SHP77 (cell line): Measurements from ENCODE around the gene ST8SIA2.
"Not testable (repeated sequence)": the region's sequence is repeated elsewhere in the genome, so short reads cannot be mapped to it uniquely, and the experiment has no call there.

Experiments used
- DNase-seq, 2 experiments: peaks; one replicate each; lab custom pipeline; 2025; lab: John Stamatoyannopoulos, UW

Gene ST8SIA2

DNA sequence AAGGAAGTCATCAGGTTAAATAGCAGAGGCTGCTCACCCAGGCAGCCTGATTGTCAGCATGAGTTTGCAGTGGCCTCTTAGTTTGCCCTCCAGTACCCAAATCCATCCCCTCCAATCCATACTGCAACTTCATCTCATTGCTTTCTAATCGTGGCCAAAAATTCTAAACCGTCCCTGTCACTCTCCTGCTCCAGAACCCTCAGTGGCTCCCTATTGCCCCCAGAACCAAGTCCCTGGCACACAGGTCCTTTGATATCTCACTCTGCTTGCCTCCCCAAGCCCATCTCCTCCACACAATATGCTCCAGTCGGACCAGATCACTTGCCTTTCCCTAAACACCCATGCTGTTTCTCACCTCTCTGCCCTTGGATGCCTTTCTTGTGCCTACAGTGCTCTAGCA is 49.7 kb downstream of the ST8SIA2 start:
- DNase-seq, result no peak

- DNase-seq, result no peak
Observed at GRCh38 chr15:92444631-92445030, 51.0 kb downstream of the ST8SIA2 start.

GRCh38 chr15:92448370-92448769 is 54.7 kb downstream of the ST8SIA2 start:
- no peak for DNase-seq

- DNase-seq, result no peak
Observed at GRCh38 chr15:92449476-92449875, 55.8 kb downstream of the ST8SIA2 start.

- DNase-seq, result no peak
Observed at GRCh38 chr15:92451225-92451825, 57.6 kb downstream of the ST8SIA2 start.

DNA sequence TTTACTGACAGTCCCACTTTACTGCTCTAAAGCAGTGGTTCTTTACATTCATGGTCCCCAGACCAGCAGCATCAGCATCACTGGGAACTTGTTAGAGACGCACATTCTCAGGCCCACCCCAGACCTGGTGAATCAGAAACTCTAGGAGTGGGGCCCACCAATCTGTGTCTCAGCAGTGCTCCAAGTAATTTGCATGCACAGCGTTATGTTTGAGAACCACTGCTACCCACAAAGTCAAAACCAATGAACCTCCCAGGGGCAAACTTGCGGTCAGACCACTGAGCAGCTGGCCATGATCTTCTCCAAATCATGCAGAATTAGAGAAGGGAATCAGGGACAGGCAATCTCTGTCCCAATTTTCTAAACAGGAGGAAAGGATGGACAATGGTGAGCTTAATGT is 58.5 kb downstream of the ST8SIA2 start:
- no peak for DNase-seq

GRCh38 chr15:92453607-92454006 is 59.9 kb downstream of the ST8SIA2 start:
- DNase-seq, result no peak

- no peak for DNase-seq
Observed at GRCh38 chr15:92454555-92455105, 60.9 kb downstream of the ST8SIA2 start.

DNA sequence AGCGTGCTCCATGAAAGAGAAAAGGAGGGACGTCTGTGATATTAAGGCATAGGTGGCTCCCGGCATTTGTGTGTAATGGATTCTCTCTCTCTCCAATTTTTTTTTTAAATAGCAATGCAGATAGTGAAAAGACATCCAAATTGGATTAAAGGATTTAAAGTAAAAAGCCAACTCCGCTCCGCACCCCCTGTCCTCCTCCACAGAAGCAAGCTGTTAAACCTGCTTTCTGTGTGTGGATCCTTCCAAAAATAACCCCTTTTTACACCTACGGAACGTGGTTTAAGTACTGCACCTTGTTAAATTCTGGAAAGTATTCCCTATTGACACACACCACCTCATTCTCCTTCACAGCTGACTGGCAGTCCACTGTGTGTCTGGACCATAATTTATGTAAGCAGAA is 61.6 kb downstream of the ST8SIA2 start:
- no peak for DNase-seq

- no peak for DNase-seq
Observed at GRCh38 chr15:92457471-92458041, 63.9 kb downstream of the ST8SIA2 start.

- no peak for DNase-seq
Observed at GRCh38 chr15:92460023-92460422, 66.3 kb downstream of the ST8SIA2 start.

DNA sequence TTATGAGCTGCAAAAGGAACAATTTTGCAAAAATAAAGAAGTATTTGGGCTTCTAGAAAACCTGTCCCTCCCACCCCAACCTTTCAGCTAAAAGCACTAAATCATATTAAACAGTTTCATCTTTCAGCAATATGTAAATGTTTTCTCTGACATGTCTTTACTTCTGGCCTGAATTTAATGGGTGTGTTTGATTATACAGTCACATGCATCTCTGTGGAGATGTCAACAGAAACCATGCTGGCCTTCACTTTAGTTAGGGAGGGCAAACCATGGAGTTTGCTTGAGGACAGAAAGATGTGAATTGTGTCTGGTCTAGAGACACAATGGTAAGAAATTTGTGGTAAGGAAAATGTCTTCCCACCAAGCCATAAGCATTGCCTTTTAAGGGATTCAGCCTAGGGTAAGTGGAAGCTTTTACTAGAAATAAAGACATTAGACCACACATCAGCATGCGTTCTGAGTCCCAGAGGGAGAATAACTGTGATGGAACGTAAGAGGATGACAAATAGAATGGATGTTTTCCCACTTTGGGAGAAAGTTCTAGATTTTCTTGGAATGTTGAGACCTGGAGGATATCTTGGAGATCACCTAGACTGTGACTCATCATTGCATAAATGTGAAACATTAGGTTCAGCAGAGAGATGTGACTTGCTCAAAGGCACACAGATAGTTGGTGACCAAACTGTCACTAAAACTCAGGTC is 68.9 kb downstream of the ST8SIA2 start:
- DNase-seq, result no peak

- DNase-seq, result no peak
Observed at GRCh38 chr15:92463352-92463751, 69.7 kb downstream of the ST8SIA2 start.

DNA sequence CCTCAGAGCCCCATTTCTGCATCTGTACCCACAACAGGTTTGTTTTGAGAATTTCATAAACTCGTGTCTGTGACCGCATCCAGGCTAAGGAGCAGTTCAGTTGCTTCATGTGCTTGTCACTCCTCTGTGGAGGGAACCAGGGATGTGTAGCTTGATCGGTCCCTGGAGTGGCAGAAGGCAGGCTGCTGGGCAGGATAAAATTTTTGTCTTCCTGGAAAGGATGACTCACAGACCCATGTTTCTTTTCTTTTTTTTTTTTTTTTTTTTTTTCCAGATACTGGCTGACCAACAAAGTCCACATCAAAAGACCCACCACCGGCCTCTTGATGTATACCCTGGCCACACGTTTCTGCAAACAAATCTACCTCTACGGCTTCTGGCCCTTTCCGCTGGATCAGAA is 70.1 kb downstream of the ST8SIA2 start:
- DNase-seq, result no peak

GRCh38 chr15:92466834-92467233 is 73.2 kb downstream of the ST8SIA2 start:
- DNase-seq, result no peak

- no peak for DNase-seq
Observed at GRCh38 chr15:92467245-92467644, 73.6 kb downstream of the ST8SIA2 start.

DNA sequence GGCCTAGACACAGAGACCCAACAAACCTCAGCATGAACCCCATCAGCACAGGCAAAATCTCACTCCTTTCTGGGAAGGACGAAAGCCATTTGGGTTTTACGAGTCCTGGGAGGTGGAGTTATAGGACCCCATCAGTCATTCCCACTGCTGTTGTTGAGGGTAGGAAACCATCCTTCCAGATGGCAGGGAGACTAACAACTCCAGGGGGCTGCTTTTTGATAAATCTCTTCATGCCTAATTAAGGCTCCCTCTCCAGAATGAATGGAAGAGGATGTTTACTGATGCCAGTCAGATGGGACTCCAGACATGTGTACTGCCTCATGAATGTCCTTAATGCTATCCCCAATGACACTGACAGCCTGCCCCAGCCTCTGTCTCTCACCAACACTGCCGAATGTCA is 75.3 kb downstream of the ST8SIA2 start:
- no peak for DNase-seq

DNA sequence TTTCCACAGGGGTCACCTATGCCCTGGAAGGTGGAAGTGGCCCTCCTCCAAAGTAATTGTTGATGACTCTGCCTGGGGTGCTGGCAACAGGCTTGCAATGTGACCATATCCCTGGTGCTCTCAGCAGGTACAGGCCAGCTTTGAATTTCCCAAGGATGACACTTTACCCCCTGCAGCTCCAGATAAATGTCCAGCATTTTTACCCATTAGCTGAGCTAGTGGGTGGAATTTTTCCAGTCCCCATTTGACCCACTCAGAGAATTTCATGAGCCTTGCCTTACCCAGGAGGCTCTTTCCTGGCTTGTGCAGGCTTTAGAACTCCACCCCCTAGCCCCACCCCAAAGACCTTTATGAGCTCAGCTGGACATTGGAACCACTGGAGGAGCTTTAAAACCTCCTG is 77.6 kb downstream of the ST8SIA2 start:
- no peak for DNase-seq

DNA sequence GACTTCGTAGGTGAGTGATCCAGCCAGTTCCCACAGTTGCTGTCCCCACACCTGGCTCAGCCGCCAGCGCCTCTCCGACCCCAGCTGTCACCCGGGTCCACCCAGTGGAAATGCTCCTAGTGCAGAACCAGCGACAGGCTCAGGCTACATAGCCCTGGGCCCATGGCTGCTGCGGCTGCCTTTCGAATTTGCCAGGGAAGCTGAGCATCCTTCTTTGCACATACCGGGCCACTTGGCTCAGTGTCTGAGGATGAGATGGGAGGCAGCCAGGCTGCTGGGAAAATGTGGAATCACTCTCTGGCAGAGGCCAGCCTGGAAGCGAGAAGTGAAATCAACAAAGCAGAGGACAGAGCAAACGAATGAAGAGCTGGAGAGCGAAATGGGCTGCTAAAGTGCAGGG is 80.1 kb downstream of the ST8SIA2 start:
- no peak for DNase-seq

DNA sequence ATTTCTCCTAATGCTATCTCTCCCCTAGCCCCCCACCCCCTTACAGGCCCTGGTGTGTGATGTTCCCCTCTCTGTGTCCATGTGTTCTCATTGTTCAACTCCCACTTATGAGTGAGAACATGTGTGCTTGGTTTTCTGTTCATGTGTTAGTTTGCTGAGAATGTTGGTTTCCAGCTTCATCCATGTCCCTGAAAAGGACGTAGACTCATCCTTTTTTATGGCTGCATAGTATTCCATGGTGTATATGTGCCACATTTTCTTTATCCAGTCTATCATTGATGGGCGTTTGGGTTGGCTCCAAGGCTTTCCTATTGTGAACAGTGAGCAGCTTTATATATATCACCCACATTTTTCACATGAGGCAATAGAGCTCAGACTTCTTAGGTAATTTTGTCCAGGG is 86.0 kb downstream of the ST8SIA2 start:
- not testable (repeated sequence) for DNase-seq

DNA sequence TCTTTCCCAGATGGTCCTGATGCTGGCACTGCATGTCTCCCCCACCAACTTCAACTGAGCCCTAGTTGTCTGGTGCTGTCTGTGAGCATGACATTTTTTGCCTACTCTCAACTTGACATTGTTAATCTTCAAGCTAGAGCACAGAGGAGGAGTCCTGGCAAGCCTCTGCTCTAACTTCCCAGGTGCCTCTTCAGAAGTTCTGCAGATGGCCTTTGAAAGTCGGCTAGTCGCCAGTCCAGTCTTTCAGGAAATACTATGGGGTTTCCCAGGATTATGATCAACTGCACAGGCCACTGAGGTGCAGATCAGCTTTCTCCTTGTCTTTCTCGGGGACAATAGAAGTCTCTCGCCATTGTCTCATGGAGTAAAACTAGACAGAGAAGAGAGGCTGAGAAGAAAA is 86.7 kb downstream of the ST8SIA2 start:
- DNase-seq, result no peak

DNA sequence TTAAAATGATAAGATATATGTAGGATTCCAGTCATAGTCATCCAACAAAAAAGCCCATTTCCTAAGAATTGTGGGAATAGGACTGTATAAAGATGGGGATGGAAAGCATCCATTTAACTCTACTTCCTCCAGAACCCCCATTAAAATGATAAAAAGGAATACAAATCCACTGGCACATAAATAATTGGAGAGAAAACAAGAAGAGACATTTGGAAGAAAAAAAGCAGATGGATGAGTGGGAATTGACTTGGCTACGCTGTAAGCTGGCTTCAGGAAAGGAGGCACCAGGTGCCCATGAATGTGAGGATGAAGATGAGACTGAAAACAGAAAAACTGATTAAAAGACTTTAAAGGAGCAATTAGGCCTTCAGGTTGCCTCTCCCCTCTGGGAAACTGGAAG is 91.8 kb downstream of the ST8SIA2 start:
- no peak for DNase-seq

DNA sequence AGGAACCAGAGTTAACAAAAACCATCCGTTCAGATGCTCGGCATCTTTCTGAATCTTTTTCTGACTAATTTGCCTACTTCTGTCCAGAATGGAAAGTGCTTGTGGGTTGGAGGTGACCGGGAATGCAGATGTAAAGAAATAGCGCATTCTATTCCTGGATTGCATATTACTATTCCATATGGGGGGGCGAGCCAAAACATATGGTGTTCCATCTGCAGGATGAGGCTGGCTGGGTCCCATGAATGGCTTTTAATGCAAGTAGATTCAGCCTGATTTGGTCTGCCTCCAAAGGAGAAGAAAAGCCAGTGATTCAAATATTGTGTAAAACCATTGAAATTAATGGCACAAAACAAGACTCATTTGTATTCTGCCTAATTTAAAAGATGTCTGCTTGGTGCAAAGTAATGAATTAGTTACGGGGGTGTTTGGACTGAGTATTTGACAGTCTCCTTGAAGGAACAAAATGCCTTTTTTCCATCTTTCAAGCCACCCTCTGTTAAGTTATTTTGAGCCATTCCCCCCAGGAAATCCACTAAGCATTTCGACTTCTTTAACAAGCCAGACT is 99.0 kb downstream of the ST8SIA2 start:
- no peak for DNase-seq
